Liver (tissue), 9 donors: ENCODE measurements around the gene PDE10A. TPM values are rescaled to one million over a fixed set of nuclear protein-coding genes. Genes with fewer than 3 reads are reported as not detected.

Source experiments
- DNase-seq: peaks from one replicate; pipeline ENCODE4 v3.0.0-alpha.2; 2017; ENCODE audit warnings: low spot score
- H3K27ac ChIP-seq, 2 donors: one replicate each; pipeline ENCODE4 v1.7.0; 2013; ENCODE audit warnings: inconsistent platforms in 2 of 2, low read length in 2 of 2, control low read depth in 1 of 2, low read depth in 1 of 2, mild to moderate bottlenecking in 1 of 2
- H3K27me3 ChIP-seq, 4 donors: one replicate each; pipeline versions ENCODE4 v1.6.1 to v1.7.0; 2013; ENCODE audit warnings: low read length in 3 of 4, inconsistent platforms in 1 of 4, mild to moderate bottlenecking in 1 of 4, moderate library complexity in 1 of 4; ENCODE audit not compliant: control insufficient read depth in 4 of 4, insufficient read depth in 4 of 4
- H3K36me3 ChIP-seq, 4 donors: one replicate each; pipeline versions ENCODE4 v1.6.1 to v1.7.0; 2013; ENCODE audit warnings: low read length in 3 of 4, mild to moderate bottlenecking in 3 of 4, low read depth in 1 of 4, moderate library complexity in 1 of 4; ENCODE audit not compliant: control insufficient read depth in 4 of 4, insufficient read depth in 3 of 4
- H3K4me1 ChIP-seq, 4 donors: one replicate each; pipeline versions ENCODE4 v1.6.1 to v1.7.0; 2013; ENCODE audit warnings: low read length in 3 of 4, mild to moderate bottlenecking in 3 of 4, moderate library complexity in 1 of 4; ENCODE audit not compliant: control insufficient read depth in 4 of 4, insufficient read depth in 4 of 4
- H3K4me3 ChIP-seq, 3 donors: one replicate each; pipeline versions ENCODE4 v1.6.1 to v1.7.0; 2013; ENCODE audit warnings: low read length in 3 of 3, control low read depth in 1 of 3, low read depth in 1 of 3, mild to moderate bottlenecking in 1 of 3
- H3K9ac ChIP-seq, 2 donors: one replicate each; pipeline ENCODE4 v1.7.0; 2013; ENCODE audit warnings: low read length in 2 of 2, mild to moderate bottlenecking in 2 of 2, moderate library complexity in 2 of 2, control low read depth in 1 of 2, low read depth in 1 of 2
- H3K9me3 ChIP-seq, 4 donors: one replicate each; pipeline versions ENCODE4 v1.6.1 to v1.7.0; 2013; ENCODE audit warnings: low read length in 3 of 4; ENCODE audit not compliant: control insufficient read depth in 4 of 4
- FOXA1 ChIP-seq: IDR thresholded peaks from 2 replicates; pipeline ENCODE4 v1.6.1; 2016; ENCODE audit warnings: antibody characterized with exemption
- FOXA2 ChIP-seq: IDR thresholded peaks from 2 replicates; pipeline ENCODE4 v1.6.1; 2016; ENCODE audit warnings: antibody characterized with exemption
- GABPA ChIP-seq, 2 donors: IDR thresholded peaks in 1 of 2; conservative IDR thresholded peaks in 1 of 2; 2 replicates each; pipeline ENCODE4 v1.6.1; 2016; ENCODE audit warnings: antibody characterized with exemption in 2 of 2, mild to moderate bottlenecking in 1 of 2, moderate library complexity in 1 of 2
- HNF4A ChIP-seq, 2 donors: conservative IDR thresholded peaks; 2 replicates each; pipeline ENCODE4 v1.6.1; 2016; ENCODE audit warnings: antibody characterized with exemption in 2 of 2, mild to moderate bottlenecking in 2 of 2
- HNF4G ChIP-seq: IDR thresholded peaks from 2 replicates; pipeline ENCODE4 v1.6.1; 2016; ENCODE audit warnings: antibody characterized with exemption
- JUND ChIP-seq, 2 donors: IDR thresholded peaks; 2 replicates each; pipeline ENCODE4 v1.6.1; 2016; ENCODE audit warnings: antibody characterized with exemption in 2 of 2
- RAD21 ChIP-seq, 2 donors: IDR thresholded peaks; 2 replicates each; pipeline ENCODE4 v1.6.1; 2016; ENCODE audit warnings: antibody characterized with exemption in 2 of 2, mild to moderate bottlenecking in 2 of 2
- REST ChIP-seq: IDR thresholded peaks from 2 replicates; pipeline ENCODE4 v1.6.1; 2016; ENCODE audit warnings: antibody characterized with exemption, mild to moderate bottlenecking
- TAF1 ChIP-seq: conservative IDR thresholded peaks from 2 replicates; pipeline ENCODE4 v1.6.1; 2016; ENCODE audit warnings: antibody characterized with exemption, mild to moderate bottlenecking
- WGBS: extraction: QIAGEN DNeasy Blood & Tissue Kit; methylation state at CpG from one replicate; pipeline ENCODE4 v1.1.7; 2013; 5-methylcytosine and 5-hydroxymethylcytosine counted together
- polyA plus RNA-seq, 2 donors: library from polyadenylated mRNA; stranded (reverse) in 1 of 2; unstranded in 1 of 2; fragments of 200-250 nt in 1 of 2; fragments of >200 nt in 1 of 2; fragmentation: Nextera tagmentation in 1 of 2; extraction: Ambion mirVana in 1 of 2; gene quantifications; one replicate each; pipeline versions ENCODE4 v1.2.1 to v1.2.3, GENCODE V29; 2013 to 2015
- total RNA-seq, 2 donors: library from RNA; depleted of rRNA; stranded (reverse); fragments of >200 nt; gene quantifications; one replicate each; pipeline ENCODE4 v1.2.3, GENCODE V29; 2014
- TF ChIP-seq, protein P1 (sequence below): IDR thresholded peaks from 2 replicates; pipeline ENCODE4 v1.6.1; 2016; ENCODE audit warnings: antibody characterized with exemption
- TF ChIP-seq, protein P2 (sequence below): IDR thresholded peaks from 2 replicates; pipeline ENCODE4 v1.6.1; 2016; ENCODE audit warnings: antibody characterized with exemption
- TF ChIP-seq, protein P3 (sequence below): fragments of 150-350 bp; IDR thresholded peaks from 2 replicates; pipeline ENCODE4 v1.5.1; 2017; ENCODE audit warnings: improper control_type of control experiment, low read depth, low read length; ENCODE audit not compliant: missing input control
- donor health status: healthy.
- donor health status: healthy.
- donor health status: healthy.
- donor health status: healthy.
- donor health status: healthy.

Gene PDE10A
- total and polyA plus RNA-seq, 4 donors: 0.20 to 1.7 (median 0.47) TPM

DNA sequence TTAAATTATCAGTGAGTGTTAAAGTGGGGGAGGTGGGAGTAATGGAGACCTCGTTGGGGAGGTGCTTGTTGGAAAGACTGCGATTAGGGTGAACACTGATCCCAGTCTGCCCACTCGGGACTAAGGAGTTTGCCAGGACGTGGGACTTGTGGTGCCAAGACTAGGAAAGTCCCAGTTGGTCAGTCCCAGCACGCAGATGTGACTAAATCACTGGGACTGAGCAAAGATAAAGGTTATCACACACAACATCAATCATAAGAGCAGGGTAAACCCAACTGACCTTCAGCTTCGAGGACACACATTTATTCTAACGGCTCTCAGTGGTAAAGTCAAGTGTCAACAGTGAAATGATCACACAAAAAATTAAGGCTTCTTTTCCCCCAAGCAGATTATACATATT lies 45.5 kb downstream of the PDE10A start:
- H3K9me3 ChIP-seq: no peaks in the 10 kb centered on the region
- H3K4me3 ChIP-seq: no peak overlapping the region
- no peaks in the 10 kb centered on the region for H3K4me1 ChIP-seq
- WGBS: 67% methylated on average over 7 of the region's 7 CpGs
- no peaks in the 10 kb centered on the region for H3K36me3 ChIP-seq
- TF ChIP-seq FOXA1: no peak
- TF ChIP-seq JUND (IDR thresholded peaks at IDR 0.05): no peak
- no peak for TF ChIP-seq HNF4G
- no peak for DNase-seq
- no peak overlapping the region for H3K27ac ChIP-seq
- H3K9ac ChIP-seq: no peak overlapping the region
- no peaks in the 10 kb centered on the region for H3K27me3 ChIP-seq

- Histone ChIP-seq H3K9me3 (no peaks in the 10 kb centered on the region), H3K4me3 (no peak overlapping the region), H3K36me3 (no peaks in the 10 kb centered on the region), H3K9ac (no peak overlapping the region), H3K27me3 (no peaks in the 10 kb centered on the region), H3K4me1 (no peaks in the 10 kb centered on the region), H3K27ac (no peak overlapping the region)
- TF ChIP-seq HNF4A (conservative IDR thresholded peaks at IDR 0.05) (no peak), FOXA1 (no peak), TAF1 (no peak), GABPA (IDR thresholded peaks at IDR 0.05 in 1 of 2, conservative IDR thresholded peaks at IDR 0.05 in 1 of 2) (no peak), HNF4G (no peak), RAD21 (IDR thresholded peaks at IDR 0.05) (no peak), FOXA2 (no peak)
- TF ChIP-seq, protein P1, sequence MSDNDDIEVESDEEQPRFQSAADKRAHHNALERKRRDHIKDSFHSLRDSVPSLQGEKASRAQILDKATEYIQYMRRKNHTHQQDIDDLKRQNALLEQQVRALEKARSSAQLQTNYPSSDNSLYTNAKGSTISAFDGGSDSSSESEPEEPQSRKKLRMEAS: no peak
- TF ChIP-seq, protein P2, sequence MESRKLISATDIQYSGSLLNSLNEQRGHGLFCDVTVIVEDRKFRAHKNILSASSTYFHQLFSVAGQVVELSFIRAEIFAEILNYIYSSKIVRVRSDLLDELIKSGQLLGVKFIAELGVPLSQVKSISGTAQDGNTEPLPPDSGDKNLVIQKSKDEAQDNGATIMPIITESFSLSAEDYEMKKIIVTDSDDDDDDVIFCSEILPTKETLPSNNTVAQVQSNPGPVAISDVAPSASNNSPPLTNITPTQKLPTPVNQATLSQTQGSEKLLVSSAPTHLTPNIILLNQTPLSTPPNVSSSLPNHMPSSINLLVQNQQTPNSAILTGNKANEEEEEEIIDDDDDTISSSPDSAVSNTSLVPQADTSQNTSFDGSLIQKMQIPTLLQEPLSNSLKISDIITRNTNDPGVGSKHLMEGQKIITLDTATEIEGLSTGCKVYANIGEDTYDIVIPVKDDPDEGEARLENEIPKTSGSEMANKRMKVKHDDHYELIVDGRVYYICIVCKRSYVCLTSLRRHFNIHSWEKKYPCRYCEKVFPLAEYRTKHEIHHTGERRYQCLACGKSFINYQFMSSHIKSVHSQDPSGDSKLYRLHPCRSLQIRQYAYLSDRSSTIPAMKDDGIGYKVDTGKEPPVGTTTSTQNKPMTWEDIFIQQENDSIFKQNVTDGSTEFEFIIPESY: no peak
- TF ChIP-seq, protein P3, sequence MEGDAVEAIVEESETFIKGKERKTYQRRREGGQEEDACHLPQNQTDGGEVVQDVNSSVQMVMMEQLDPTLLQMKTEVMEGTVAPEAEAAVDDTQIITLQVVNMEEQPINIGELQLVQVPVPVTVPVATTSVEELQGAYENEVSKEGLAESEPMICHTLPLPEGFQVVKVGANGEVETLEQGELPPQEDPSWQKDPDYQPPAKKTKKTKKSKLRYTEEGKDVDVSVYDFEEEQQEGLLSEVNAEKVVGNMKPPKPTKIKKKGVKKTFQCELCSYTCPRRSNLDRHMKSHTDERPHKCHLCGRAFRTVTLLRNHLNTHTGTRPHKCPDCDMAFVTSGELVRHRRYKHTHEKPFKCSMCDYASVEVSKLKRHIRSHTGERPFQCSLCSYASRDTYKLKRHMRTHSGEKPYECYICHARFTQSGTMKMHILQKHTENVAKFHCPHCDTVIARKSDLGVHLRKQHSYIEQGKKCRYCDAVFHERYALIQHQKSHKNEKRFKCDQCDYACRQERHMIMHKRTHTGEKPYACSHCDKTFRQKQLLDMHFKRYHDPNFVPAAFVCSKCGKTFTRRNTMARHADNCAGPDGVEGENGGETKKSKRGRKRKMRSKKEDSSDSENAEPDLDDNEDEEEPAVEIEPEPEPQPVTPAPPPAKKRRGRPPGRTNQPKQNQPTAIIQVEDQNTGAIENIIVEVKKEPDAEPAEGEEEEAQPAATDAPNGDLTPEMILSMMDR: no peak
- 56% methylated on average over 9 of the region's 9 CpGs for WGBS
- DNase-seq: no peak
Observed at GRCh38 chr6:165616116-165616515, 46.9 kb downstream of the PDE10A start.

GRCh38 chr6:165615636-165616035 lies 47.4 kb downstream of the PDE10A start:
- no peak overlapping the region for H3K4me3 ChIP-seq
- WGBS: 54% methylated on average over 5 of the region's 5 CpGs
- no peak for DNase-seq
- no peak for TF ChIP-seq REST
- TF ChIP-seq, protein P1: no peak
- no peak for TF ChIP-seq FOXA2
- TF ChIP-seq HNF4A (conservative IDR thresholded peaks at IDR 0.05): no peak
- no peak for TF ChIP-seq GABPA (IDR thresholded peaks at IDR 0.05 in 1 of 2, conservative IDR thresholded peaks at IDR 0.05 in 1 of 2)
- no peaks in the 10 kb centered on the region for H3K36me3 ChIP-seq
- no peaks in the 10 kb centered on the region for H3K4me1 ChIP-seq
- H3K27ac ChIP-seq: no peak overlapping the region
- no peaks in the 10 kb centered on the region for H3K27me3 ChIP-seq
- H3K9ac ChIP-seq: no peak overlapping the region
- H3K9me3 ChIP-seq: no peaks in the 10 kb centered on the region
